T47D (cell line): ENCODE results near the gene FAAH.

ENCODE experiments used
- DNase-seq, 2 experiments: peaks; one replicate each; pipeline versions ENCODE4 v3.0.0 to v3.0.0-alpha.2; 2011 to 2012; ENCODE audit warnings: low read depth in 1 of 2, low spot score in 1 of 2
- JUND ChIP-seq: IDR thresholded peaks from 2 replicates; pipeline ENCODE4 v1.6.1; 2012; ENCODE audit warnings: low read depth
- in situ Hi-C: cut with HindIII; loops from 2 replicates; pipeline ENCODE4 v1.10.0; 2016; ENCODE audit warnings: low sequenced_read_pairs, low pct_unique_long_range_greater_than_20kb

Gene FAAH

DNA sequence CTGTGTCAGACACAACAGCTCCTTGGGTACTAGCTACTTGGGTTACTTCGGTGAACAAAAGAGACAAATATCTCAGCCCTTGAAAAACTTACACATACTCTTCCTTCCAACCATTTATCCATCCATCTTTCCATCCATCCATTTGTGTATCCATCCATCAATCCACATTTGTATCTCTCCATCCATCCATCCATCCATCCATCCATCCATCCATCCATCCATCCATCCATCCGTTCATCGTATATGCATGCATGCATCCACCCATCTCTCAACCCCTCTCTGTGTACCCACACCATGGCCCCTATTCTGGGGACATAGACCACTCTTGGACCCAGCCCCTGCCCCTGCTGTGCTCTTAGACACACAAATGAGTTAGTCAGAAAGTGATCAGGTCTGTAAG is 40.2 kb downstream of the FAAH start:
- in situ Hi-C loops: no loop called here
- no peak for TF ChIP-seq JUND
- no peak for DNase-seq

DNA sequence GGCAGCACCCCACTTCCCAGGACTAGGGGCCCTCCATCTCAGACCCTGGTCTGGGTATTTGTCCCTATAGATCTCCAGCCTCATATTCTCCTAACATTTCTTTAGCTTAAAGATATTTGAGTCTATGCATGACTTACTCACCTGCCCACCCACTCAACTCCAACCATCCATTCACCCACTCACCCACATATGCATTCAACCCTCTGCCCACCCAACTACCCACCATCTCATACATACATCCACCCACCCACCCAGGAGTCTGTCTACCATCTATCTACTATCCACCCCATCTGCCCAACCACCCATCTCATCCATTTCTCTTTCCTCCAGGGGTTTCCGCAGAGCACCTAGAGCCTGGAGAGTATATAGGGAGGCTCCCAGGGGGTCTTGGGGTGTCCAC is 42.7 kb downstream of the FAAH start:
- DNase-seq: no peak
- TF ChIP-seq JUND: no peak
- in situ Hi-C loops: no loop called here

DNA sequence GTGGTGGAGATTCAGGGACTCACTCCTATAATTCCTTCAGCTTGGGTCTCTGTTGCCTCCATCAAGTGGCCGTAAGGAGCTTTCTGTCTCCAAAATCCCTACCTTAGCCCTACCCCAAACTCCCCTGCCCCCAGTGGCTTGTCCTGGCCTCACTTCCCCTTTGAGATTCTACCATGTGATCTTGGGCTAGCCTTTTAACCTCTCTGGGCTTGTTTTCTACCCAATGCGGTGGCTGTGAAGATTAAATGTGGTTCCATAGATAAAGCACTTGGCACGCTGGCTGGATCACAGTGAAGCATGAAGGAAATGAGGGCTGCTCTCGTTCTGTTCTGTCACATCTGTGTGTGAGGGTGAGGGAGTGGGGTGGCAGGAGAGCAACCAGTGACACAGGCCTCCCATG is 43.6 kb downstream of the FAAH start:
- TF ChIP-seq JUND: no peak
- in situ Hi-C loops: no loop called here
- DNase-seq: no peak

DNA sequence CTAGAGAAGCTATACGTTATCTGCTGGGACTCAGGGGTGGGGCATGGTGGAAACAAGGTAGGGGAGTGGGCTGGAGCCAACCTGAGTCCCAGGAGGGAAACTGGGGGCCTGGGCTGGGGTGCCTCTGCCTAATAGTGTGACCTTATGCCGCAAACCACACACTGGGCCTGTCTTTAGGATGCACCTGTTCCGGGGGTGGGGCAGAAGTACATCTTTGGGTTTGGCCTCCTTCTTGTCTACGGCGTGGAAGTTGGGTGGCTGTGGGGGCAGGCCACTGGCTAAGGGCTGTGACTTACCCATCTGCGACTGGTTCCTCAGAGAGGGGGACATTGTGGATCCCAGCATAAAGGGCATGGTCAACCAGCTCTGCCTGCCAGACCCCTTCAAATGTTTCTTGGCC is 44.2 kb downstream of the FAAH start:
- DNase-seq: no peak
- in situ Hi-C loops: no loop called here
- TF ChIP-seq JUND: no peak

DNA sequence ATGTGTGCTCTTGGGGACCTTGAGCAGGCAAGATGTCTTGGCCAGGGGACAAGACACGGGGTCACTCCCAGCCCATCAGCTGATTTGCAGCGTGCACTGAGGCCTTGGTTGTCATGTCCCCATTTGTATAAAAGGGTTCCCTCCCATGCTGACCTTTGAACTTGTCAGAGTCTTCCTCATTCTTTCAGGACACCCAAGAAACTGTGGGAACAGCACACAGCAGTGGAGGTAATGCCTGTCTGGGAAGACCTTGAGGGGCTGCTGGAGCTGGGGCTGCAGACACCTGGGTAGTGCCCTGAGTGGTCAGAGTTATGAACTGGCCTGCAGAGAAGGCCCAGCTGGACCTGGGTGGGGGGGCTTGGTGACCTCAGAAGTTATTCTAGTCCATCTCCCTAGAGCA is 46.4 kb downstream of the FAAH start:
- TF ChIP-seq JUND: no peak
- in situ Hi-C loops: no loop called here
- no peak for DNase-seq

DNA sequence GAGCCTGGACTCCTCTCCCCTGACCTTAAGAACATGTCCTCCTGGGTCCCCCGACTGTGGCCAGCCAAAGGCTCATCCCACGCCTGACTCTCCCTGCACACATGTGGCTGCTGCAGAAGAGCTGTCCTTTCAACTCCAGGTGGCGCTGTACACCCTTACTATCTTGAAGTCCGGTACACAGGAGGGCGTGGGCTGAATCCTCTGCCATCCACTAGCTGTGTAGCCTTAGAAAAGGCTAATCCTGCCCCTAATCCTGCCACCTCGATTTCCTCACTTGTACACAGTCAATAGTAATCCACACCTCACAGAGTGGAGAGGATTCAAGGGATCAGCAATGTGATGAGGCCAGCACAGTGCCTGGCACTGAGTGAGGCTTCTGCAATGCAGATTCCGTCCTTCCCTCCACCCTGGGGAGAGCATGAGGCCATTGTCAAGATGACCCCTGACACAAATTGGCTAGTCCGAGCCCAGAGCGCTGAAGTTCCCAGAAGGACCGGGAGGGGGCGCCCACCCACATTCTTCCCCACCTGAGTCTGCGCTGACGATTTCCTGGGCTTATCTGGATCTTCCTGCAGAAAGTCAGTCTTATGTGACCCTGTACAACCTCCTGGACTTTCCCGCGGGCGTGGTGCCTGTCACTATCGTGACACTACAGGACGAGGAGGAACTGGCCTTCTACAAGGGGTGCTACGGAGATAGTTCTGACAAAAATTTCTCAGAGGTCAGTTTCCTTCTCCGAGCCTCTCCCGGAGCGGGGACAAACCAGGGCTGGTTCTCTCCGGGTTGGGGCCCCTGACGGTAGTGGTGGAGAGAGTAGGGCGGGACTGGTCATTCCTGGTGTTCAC is 48.4 kb downstream of the FAAH start:
- no peak for TF ChIP-seq JUND
- in situ Hi-C loops: no loop called here
- DNase-seq: peak; percentile 38 to 88

DNA sequence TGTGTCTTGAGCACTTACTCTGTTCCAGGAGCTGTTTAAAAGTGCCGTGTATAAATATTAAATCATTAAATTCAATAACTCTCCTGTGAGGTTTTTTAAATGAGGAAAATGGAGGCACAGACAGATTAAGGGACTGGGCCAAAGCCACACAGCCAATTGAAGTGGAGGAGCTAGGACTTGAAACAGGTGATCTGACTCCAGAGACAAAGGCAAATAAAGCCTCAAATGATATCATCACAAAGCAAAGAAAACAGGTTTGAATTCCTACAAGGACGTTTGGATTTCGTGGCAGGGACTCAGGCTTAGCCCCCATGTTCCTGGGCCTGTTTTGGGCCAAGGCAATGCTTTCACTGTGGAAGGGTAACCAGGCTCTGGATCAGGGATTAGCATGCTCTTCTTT is 50.3 kb downstream of the FAAH start:
- no peak for TF ChIP-seq JUND
- DNase-seq: peak; percentile 31 to 66
- in situ Hi-C loops: no loop called here

DNA sequence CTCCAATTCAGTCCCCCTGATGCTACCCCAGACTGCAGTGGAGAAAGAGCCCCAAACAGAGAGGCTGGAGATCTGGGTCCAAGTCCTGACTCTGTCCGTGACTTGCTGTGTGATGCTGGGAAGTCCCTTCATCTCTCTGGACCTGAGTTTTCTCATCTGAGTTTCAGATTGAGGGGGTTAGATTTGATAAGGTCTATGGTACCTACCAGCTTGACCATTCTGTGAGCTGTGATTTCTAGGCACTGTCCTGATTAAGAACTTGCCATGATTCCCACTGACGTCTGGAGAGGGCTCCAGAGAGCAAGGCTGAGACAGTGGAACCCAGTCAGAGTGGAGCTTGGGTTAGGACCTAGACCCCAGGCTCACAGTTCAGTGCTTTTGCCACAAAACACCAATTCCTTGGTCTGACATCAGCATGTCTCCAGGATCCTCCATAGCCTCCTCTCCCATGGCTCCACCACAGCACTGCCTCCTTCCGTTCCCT is 51.7 kb downstream of the FAAH start:
- no peak for TF ChIP-seq JUND
- DNase-seq: peak in 1 of 2 experiments; percentile 13
- in situ Hi-C loops: no loop called here

DNA sequence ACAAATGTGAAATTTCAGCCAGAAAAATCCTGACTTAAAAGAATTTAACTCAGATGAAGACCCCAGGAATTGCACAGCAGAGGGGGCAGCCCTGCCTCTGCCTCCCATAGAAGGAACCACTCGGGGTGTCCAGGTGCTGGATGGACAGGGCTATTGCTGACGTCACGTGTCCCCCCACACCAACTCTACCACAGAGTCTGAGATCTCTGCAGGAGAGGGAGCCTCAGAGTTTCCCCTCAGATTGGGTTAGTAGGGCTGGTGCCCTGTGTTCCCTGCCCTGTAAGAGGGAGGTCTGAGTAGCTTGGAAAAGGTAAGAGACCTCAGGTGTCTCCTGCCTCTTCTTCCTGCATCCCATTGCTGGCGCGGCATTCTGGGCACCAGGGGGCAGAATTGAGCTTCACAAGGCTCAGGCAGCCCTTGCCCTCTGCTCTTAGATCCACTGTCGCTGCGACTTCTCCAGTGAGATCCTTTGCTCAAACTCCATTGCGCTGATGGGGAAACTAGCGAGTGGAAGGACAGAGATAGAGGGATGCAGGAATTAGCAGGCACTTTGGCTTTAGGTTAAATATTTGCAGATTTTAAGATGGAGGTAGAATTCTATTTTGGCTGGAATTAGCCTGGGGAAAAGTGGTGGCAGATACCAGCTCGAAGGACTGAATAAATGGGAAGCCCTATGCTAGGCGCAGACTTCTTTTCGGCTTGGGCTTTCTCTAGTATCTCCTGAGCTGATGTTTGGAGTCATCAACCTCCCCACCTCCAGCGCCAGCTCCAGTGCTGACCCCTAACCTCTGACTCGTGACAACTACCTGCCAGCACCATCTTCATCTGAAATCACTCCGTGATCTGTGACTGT is 52.8 kb downstream of the FAAH start:
- in situ Hi-C loops: no loop called here
- no peak for TF ChIP-seq JUND
- peak; percentile 77 to 85 for DNase-seq

DNA sequence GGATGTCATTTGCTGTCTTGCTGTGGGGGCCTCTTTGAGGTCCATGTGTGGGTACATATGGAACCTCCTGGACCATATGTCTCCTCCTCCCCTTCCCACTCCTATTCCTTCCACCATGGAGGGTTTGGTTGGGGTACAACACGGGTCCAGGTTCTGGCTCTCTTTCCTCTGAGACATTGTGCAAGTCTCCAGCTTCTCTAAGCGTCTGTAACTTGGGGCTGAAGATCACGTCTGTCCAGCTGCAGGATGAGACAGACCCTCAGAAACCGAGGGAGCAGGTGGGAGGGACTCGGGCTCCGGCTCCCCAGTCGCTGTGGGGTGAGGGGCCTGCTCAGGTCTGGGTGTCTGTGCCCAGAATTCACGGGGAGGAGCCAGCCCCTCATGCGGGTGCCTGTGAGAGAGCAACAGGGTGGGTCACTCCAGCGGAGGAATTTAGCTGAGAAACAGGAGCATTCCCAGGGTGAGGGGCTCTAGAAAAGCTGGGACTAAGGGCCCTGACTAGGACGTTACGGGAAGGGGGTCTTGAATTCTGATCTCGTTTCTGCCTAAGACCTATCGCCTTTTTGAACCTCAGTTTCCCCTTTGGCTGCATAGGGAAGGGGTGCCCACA is 53.5 kb downstream of the FAAH start:
- no peak for DNase-seq
- in situ Hi-C loops: no loop called here
- no peak for TF ChIP-seq JUND

DNA sequence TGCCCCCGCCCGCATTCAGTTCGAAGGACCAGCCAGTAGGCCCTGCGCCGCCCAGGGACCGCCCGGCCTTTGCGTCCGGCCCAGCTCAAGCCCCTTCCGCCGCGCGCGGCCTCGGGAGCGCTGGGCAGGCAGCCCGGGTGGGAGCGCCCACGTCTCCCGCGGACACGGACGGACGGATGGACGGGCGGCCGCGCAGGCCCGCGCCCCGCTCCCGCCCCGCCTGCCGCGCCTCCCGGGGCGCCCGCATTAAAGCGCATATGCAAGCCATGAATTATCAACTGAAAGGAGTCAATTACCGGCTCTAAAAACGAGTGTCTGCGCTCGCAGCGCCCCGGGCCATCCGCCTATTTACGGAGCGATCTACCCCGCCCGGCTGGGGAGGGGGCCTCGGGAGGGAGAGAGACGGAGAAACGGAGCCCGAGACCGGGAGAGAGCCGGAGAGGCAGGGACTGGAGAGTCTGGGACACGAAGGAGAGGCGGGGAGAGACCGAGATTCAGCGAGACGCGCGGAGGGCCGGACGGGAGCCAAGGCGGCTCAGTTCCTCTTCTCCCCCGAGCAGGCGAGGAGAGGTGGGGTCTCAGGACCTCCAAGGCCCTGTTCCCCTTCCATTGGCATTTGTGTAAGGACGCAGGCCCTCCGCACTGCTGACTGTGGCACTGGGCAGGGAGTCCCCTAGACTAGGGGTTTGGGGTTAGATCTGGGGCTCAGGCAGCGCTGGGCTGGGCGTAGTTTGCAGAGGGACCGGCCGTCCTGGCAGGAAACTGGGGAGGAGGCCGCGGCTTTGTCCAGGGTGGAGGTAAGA is 54.2 kb downstream of the FAAH start:
- TF ChIP-seq JUND: no peak
- no peak for DNase-seq
- in situ Hi-C loops: no loop called here
